ENCODE measurements around the gene CAPN3. TPM values are rescaled to one million over a fixed set of nuclear protein-coding genes. Genes with fewer than 3 reads are reported as not detected.

The CAPN3 gene
- total RNA-seq, 5 donors from 2014 or later (not counting 1 experiment from before 2014, with no cell fraction given), result 13.4 to 19.8 (median 15.8) TPM

GRCh38 chr15:42405863-42406482, 46.7 kb downstream of the CAPN3 start:
- Histone ChIP-seq H3K9me3 (no peaks in the 10 kb centered on the region), H3K4me1 (ENCODE audit: control insufficient read depth in 1 of 2, extremely low read depth in 1 of 2, insufficient read depth in 2 of 2, low read length in 2 of 2) (peaks cover 0 to 14% of the 10 kb centered on the region in 2 experiments), H3K27ac (ENCODE audit: low read length) (no peak overlapping the region), H3K36me3 (ENCODE audit: control insufficient read depth in 2 of 2, extremely low read depth in 1 of 2, insufficient read depth in 1 of 2, low read length in 1 of 2) (peaks cover 0 to 3% of the 10 kb centered on the region in 2 donors), H3K4me3 (ENCODE audit: control insufficient read depth in 1 of 2, extremely low read depth in 1 of 2, low read length in 1 of 2) (no peak overlapping the region), H3K27me3 (replicated peaks in 1 of 2; ENCODE audit: control insufficient read depth in 2 of 2, extremely low read depth in 1 of 2, insufficient read depth in 2 of 2, low read length in 1 of 2) (no peaks in the 10 kb centered on the region)
- WGBS (ENCODE audit: insufficient coverage), result 100% methylated on average over 1 of the region's 6 CpGs
- ATAC-seq (replicated peaks in 1 of 4) (no peak), DNase-seq (no peak)
- Mint-ChIP-seq H3K36me3 (peaks cover 22% of the 10 kb centered on the region), H3K27ac (no peak overlapping the region), H3K9me3 (no peaks in the 10 kb centered on the region), H3K27me3 (no peaks in the 10 kb centered on the region), H3K4me3 (no peak overlapping the region), H3K4me1 (peaks cover 0 to 10% (median 3%) of the 10 kb centered on the region in 3 donors)
- POLR2A ChIA-PET, result no interaction called here
- CTCF ChIA-PET, result no interaction called here

DNA sequence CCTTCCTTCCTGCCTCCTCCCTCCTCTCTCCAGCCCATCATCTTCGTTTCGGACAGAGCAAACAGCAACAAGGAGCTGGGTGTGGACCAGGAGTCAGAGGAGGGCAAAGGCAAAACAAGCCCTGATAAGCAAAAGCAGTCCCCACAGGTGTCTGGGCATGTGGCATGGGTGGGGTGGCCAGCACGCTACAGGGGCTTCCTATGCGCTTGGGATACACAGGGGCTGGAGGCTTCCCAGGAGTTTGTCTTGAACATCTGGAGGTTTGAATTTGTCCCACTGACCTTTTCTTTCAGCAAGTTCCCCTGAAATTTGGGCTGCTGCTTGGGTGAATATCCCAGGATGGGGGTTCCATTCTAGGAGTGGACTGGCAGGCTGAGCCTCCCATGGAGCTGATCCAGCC, 48.9 kb downstream of the CAPN3 start:
- Mint-ChIP-seq H3K4me3 (no peak overlapping the region), H3K4me1 (peaks cover 0 to 6% (median 0%) of the 10 kb centered on the region in 3 donors), H3K9me3 (no peaks in the 10 kb centered on the region), H3K36me3 (peaks cover 27% of the 10 kb centered on the region), H3K27ac (no peak overlapping the region), H3K27me3 (no peaks in the 10 kb centered on the region)
- Histone ChIP-seq H3K4me1 (ENCODE audit: control insufficient read depth in 1 of 2, extremely low read depth in 1 of 2, insufficient read depth in 2 of 2, low read length in 2 of 2) (no peaks in the 10 kb centered on the region), H3K27ac (ENCODE audit: low read length) (no peak overlapping the region), H3K27me3 (replicated peaks in 1 of 2; ENCODE audit: control insufficient read depth in 2 of 2, extremely low read depth in 1 of 2, insufficient read depth in 2 of 2, low read length in 1 of 2) (no peaks in the 10 kb centered on the region), H3K4me3 (ENCODE audit: control insufficient read depth in 1 of 2, extremely low read depth in 1 of 2, low read length in 1 of 2) (no peak overlapping the region), H3K36me3 (ENCODE audit: control insufficient read depth in 2 of 2, extremely low read depth in 1 of 2, insufficient read depth in 1 of 2, low read length in 1 of 2) (peaks cover 0 to 10% of the 10 kb centered on the region in 2 donors), H3K9me3 (no peaks in the 10 kb centered on the region)
- DNase-seq, result no peak
- ChIA-PET CTCF (no interaction called here), POLR2A (no interaction called here)
- 83% methylated on average over 1 of the region's 4 CpGs for WGBS (ENCODE audit: insufficient coverage)
- ATAC-seq (replicated peaks in 1 of 4), result no peak

DNA sequence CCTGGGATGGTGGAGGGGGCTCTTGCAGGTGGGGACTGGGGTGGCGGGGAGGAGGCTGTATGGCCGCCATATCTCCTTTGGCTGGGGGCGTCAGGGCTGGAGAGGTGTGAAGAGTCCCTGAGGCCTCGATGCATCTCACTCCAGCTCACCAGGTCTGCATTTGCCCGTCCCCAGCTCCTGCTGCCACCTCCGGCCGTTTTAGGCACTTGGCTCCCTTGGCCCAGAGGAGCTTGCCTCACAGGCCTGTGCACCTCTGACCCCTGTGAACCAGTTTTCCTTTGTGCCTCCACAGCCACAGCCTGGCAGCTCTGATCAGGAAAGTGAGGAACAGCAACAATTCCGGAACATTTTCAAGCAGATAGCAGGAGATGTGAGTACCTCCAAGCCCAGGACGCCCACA, 49.7 kb downstream of the CAPN3 start:
- Histone ChIP-seq H3K4me3 (ENCODE audit: control insufficient read depth in 1 of 2, extremely low read depth in 1 of 2, low read length in 1 of 2) (no peak overlapping the region), H3K27me3 (replicated peaks in 1 of 2; ENCODE audit: control insufficient read depth in 2 of 2, extremely low read depth in 1 of 2, insufficient read depth in 2 of 2, low read length in 1 of 2) (no peaks in the 10 kb centered on the region), H3K36me3 (ENCODE audit: control insufficient read depth in 2 of 2, extremely low read depth in 1 of 2, insufficient read depth in 1 of 2, low read length in 1 of 2) (peaks cover 0 to 13% of the 10 kb centered on the region in 2 donors), H3K9me3 (no peaks in the 10 kb centered on the region), H3K27ac (ENCODE audit: low read length) (no peak overlapping the region), H3K4me1 (ENCODE audit: control insufficient read depth in 1 of 2, extremely low read depth in 1 of 2, insufficient read depth in 2 of 2, low read length in 2 of 2) (no peaks in the 10 kb centered on the region)
- Mint-ChIP-seq H3K4me1 (no peaks in the 10 kb centered on the region), H3K36me3 (peaks cover 27% of the 10 kb centered on the region), H3K27ac (no peak overlapping the region), H3K4me3 (no peak overlapping the region), H3K9me3 (no peaks in the 10 kb centered on the region), H3K27me3 (no peaks in the 10 kb centered on the region)
- CTCF ChIA-PET, result no interaction called here
- DNase-seq (no peak), ATAC-seq (replicated peaks in 1 of 4) (no peak)
- POLR2A ChIA-PET, result no interaction called here
- 91% methylated on average over 7 of the region's 9 CpGs for WGBS (ENCODE audit: insufficient coverage)

- 100% methylated on average over 2 of the region's 7 CpGs for WGBS (ENCODE audit: insufficient coverage)
- Mint-ChIP-seq H3K9me3 (no peaks in the 10 kb centered on the region), H3K4me3 (no peak overlapping the region), H3K27ac (no peak overlapping the region), H3K4me1 (no peaks in the 10 kb centered on the region), H3K36me3 (peaks cover 39% of the 10 kb centered on the region), H3K27me3 (no peaks in the 10 kb centered on the region)
- no peak for ATAC-seq (replicated peaks in 1 of 4)
- POLR2A ChIA-PET, result no interaction called here
- H3K27ac ChIP-seq (ENCODE audit: low read length), result no peak overlapping the region
- H3K27me3 ChIP-seq (replicated peaks in 1 of 2; ENCODE audit: control insufficient read depth in 2 of 2, extremely low read depth in 1 of 2, insufficient read depth in 2 of 2, low read length in 1 of 2), result no peaks in the 10 kb centered on the region
- no peaks in the 10 kb centered on the region for H3K4me1 ChIP-seq (ENCODE audit: control insufficient read depth in 1 of 2, extremely low read depth in 1 of 2, insufficient read depth in 2 of 2, low read length in 2 of 2)
- CTCF ChIA-PET, result no interaction called here
- H3K9me3 ChIP-seq, result no peaks in the 10 kb centered on the region
- H3K36me3 ChIP-seq (ENCODE audit: control insufficient read depth in 2 of 2, extremely low read depth in 1 of 2, insufficient read depth in 1 of 2, low read length in 1 of 2), result peaks cover 0 to 33% of the 10 kb centered on the region in 2 donors
- H3K4me3 ChIP-seq (ENCODE audit: control insufficient read depth in 1 of 2, extremely low read depth in 1 of 2, low read length in 1 of 2), result no peak overlapping the region
- DNase-seq, result no peak
Observed at GRCh38 chr15:42411884-42412283, 52.6 kb downstream of the CAPN3 start.

DNA sequence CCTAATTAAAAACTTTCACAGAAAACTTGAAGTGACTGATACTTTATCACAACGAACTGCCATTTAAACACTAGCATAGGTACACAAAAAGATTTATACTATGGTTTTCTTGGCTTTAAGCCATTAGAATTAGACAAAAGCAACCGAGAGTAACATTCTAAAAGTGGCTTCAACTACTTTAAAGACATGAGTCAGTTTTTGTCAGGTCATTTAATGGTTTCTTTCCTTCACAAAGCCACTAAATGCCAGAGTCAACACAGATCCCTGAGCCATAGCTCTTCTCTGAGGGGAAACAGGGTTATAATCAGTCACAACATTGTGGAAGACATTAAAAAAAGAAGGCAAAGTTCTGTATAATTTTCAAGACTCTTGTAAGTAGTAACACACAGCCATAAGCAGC, 54.6 kb downstream of the CAPN3 start:
- Histone ChIP-seq H3K4me1 (ENCODE audit: control insufficient read depth in 1 of 2, extremely low read depth in 1 of 2, insufficient read depth in 2 of 2, low read length in 2 of 2) (no peaks in the 10 kb centered on the region), H3K27me3 (replicated peaks in 1 of 2; ENCODE audit: control insufficient read depth in 2 of 2, extremely low read depth in 1 of 2, insufficient read depth in 2 of 2, low read length in 1 of 2) (no peaks in the 10 kb centered on the region), H3K27ac (ENCODE audit: low read length) (no peak overlapping the region), H3K36me3 (ENCODE audit: control insufficient read depth in 2 of 2, extremely low read depth in 1 of 2, insufficient read depth in 1 of 2, low read length in 1 of 2) (peaks cover 0 to 43% of the 10 kb centered on the region in 2 donors), H3K4me3 (ENCODE audit: control insufficient read depth in 1 of 2, extremely low read depth in 1 of 2, low read length in 1 of 2) (no peak overlapping the region), H3K9me3 (no peaks in the 10 kb centered on the region)
- H3K4me3 Mint-ChIP-seq, result no peak overlapping the region
- ChIA-PET POLR2A (no interaction called here), CTCF (interaction anchor here in 1 of 2 donors (0.7 kb wide), 1 partner anchor 1782 kb away, joined by 3 read pairs; no protein-coding TSS in a partner anchor)
- no peak for ATAC-seq (replicated peaks in 1 of 4)
- H3K27me3 Mint-ChIP-seq, result no peaks in the 10 kb centered on the region
- no peaks in the 10 kb centered on the region for H3K4me1 Mint-ChIP-seq
- peaks cover 48% of the 10 kb centered on the region for H3K36me3 Mint-ChIP-seq
- no peak overlapping the region for H3K27ac Mint-ChIP-seq
- no peaks in the 10 kb centered on the region for H3K9me3 Mint-ChIP-seq
- no peak for DNase-seq
- WGBS (ENCODE audit: insufficient coverage), result no CpG with 5 or more reads among the region's 2 CpGs

- ChIA-PET POLR2A (no interaction called here), CTCF (no interaction called here)
- WGBS (ENCODE audit: insufficient coverage), result 92% methylated on average over 2 of the region's 7 CpGs
- H3K36me3 Mint-ChIP-seq, result peaks cover 53% of the 10 kb centered on the region
- ATAC-seq (replicated peaks in 1 of 4) (no peak), DNase-seq (no peak)
- Histone ChIP-seq H3K27me3 (replicated peaks in 1 of 2; ENCODE audit: control insufficient read depth in 2 of 2, extremely low read depth in 1 of 2, insufficient read depth in 2 of 2, low read length in 1 of 2) (no peaks in the 10 kb centered on the region), H3K4me1 (ENCODE audit: control insufficient read depth in 1 of 2, extremely low read depth in 1 of 2, insufficient read depth in 2 of 2, low read length in 2 of 2) (no peaks in the 10 kb centered on the region), H3K4me3 (ENCODE audit: control insufficient read depth in 1 of 2, extremely low read depth in 1 of 2, low read length in 1 of 2) (no peak overlapping the region), H3K36me3 (ENCODE audit: control insufficient read depth in 2 of 2, extremely low read depth in 1 of 2, insufficient read depth in 1 of 2, low read length in 1 of 2) (peaks cover 2 to 73% of the 10 kb centered on the region in 2 donors), H3K9me3 (no peaks in the 10 kb centered on the region), H3K27ac (ENCODE audit: low read length) (no peak overlapping the region)
- no peaks in the 10 kb centered on the region for H3K27me3 Mint-ChIP-seq
- no peaks in the 10 kb centered on the region for H3K9me3 Mint-ChIP-seq
- no peak overlapping the region for H3K27ac Mint-ChIP-seq
- H3K4me1 Mint-ChIP-seq, result no peaks in the 10 kb centered on the region
- no peak overlapping the region for H3K4me3 Mint-ChIP-seq
Observed at GRCh38 chr15:42419369-42419768, 60.1 kb downstream of the CAPN3 start.

DNA sequence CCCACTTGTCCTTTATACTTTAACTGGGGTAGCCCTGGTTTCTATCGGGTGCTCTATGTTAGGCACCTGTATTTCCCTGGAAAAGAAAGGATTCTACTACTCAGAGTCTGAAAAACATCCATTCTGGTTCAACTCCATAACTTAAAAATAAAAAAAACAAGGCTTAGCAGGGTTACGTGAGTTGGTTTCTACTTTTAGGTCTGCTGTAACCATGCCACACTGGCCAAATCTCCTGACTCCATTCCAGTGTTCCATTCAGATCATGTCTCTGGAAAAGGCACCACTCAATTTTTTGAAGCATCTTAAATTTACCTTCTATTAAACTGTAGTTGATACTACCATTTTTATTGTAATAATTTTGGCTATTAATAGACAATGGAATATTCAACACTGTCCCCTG, 62.1 kb downstream of the CAPN3 start:
- CTCF ChIA-PET, result no interaction called here
- ATAC-seq (replicated peaks in 1 of 4) (no peak), DNase-seq (no peak)
- Histone ChIP-seq H3K27me3 (replicated peaks in 1 of 2; ENCODE audit: control insufficient read depth in 2 of 2, extremely low read depth in 1 of 2, insufficient read depth in 2 of 2, low read length in 1 of 2) (no peaks in the 10 kb centered on the region), H3K4me3 (ENCODE audit: control insufficient read depth in 1 of 2, extremely low read depth in 1 of 2, low read length in 1 of 2) (no peak overlapping the region), H3K36me3 (ENCODE audit: control insufficient read depth in 2 of 2, extremely low read depth in 1 of 2, insufficient read depth in 1 of 2, low read length in 1 of 2) (peaks cover 10 to 78% of the 10 kb centered on the region in 2 donors), H3K9me3 (no peaks in the 10 kb centered on the region), H3K4me1 (ENCODE audit: control insufficient read depth in 1 of 2, extremely low read depth in 1 of 2, insufficient read depth in 2 of 2, low read length in 2 of 2) (no peaks in the 10 kb centered on the region), H3K27ac (ENCODE audit: low read length) (no peak overlapping the region)
- Mint-ChIP-seq H3K4me1 (no peaks in the 10 kb centered on the region), H3K4me3 (no peak overlapping the region), H3K27ac (no peak overlapping the region), H3K9me3 (no peaks in the 10 kb centered on the region), H3K36me3 (peaks cover 58% of the 10 kb centered on the region), H3K27me3 (no peaks in the 10 kb centered on the region)
- WGBS (ENCODE audit: insufficient coverage), result 100% methylated on average over 1 of the region's 2 CpGs
- POLR2A ChIA-PET, result no interaction called here

All from T-cell (primary cell).